ENCODE data around the gene ADORA2B. TPM values are rescaled to one million over a fixed set of nuclear protein-coding genes. Genes with fewer than 3 reads are reported as not detected.

The ADORA2B gene
- total RNA-seq, 1 experiment from 2014 or later = 21.7 TPM

GRCh38 chr17:15970500-15970899 lies 25.6 kb downstream of the ADORA2B start:
- H3K27ac Mint-ChIP-seq (ENCODE audit: low read depth, unreplicated experiment) = no peak overlapping the region
- H3K9me3 Mint-ChIP-seq (ENCODE audit: unreplicated experiment) = no peaks in the 10 kb centered on the region
- H3K4me3 Mint-ChIP-seq (ENCODE audit: unreplicated experiment) = no peak overlapping the region
- intact Hi-C loops (cut with micrococcal nuclease) = no loop called here
- no TSS peak for BruUV-seq (replicated peaks)
- H3K27me3 Mint-ChIP-seq (ENCODE audit: insufficient read depth, unreplicated experiment) = no peaks in the 10 kb centered on the region
- POLR2A ChIA-PET = interaction anchor here (0.7 to 0.9 kb wide), 2 partner anchors 23 to 44 kb away, joined by 3 to 4 read pairs; no protein-coding TSS in a partner anchor
- no peak for DNase-seq (ENCODE audit: unreplicated experiment)
- peaks cover 32% of the 10 kb centered on the region for H3K4me1 Mint-ChIP-seq (ENCODE audit: insufficient read depth, unreplicated experiment)
- peaks cover 25% of the 10 kb centered on the region for H3K36me3 Mint-ChIP-seq (ENCODE audit: insufficient read depth, unreplicated experiment)
- no peak for TF ChIP-seq CTCF (IDR thresholded peaks at IDR 0.05; ENCODE audit: unreplicated experiment)
- CTCF ChIA-PET = no interaction called here

- CTCF ChIA-PET = interaction anchor here (1.0 to 1.1 kb wide), 2 partner anchors 27 to 42 kb away, joined by 3 to 6 read pairs; partner anchors contain the start of gene ADORA2B
These were observed 26.3 kb downstream of the ADORA2B start for GRCh38 chr17:15971098-15971678.

DNA sequence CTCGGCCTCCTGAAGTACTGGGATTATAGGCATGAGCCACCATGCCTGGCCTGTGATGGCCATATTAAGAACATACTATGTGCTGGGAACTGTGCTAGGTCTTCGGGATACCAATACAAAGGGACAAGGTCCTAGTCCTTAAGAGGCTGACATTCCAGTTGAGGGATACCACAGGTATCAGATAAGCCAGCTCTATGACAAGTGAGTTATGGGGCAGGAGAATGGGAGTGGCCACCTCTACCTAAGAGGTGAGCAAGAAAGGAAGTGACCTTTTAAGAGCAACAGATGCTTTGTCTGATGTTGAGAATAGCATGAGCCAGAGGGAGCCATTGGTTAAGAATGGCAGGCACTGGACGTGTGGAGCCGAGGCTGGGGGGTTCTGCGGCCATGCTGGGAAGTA lies 27.0 kb downstream of the ADORA2B start:
- ChIA-PET CTCF (interaction anchor here (1.0 to 1.1 kb wide), 2 partner anchors 27 to 41 kb away, joined by 3 to 6 read pairs; partner anchors contain the start of gene ADORA2B), POLR2A (interaction anchor here (0.8 to 1.2 kb wide), 3 partner anchors 17 to 25 kb away, joined by 3 read pairs; no protein-coding TSS in a partner anchor)
- no peaks in the 10 kb centered on the region for H3K9me3 Mint-ChIP-seq (ENCODE audit: unreplicated experiment)
- intact Hi-C loops (cut with micrococcal nuclease) = no loop called here
- no peak for DNase-seq (ENCODE audit: unreplicated experiment)
- peak overlapping the region; percentile 46 for H3K27ac Mint-ChIP-seq (ENCODE audit: low read depth, unreplicated experiment)
- no peak for TF ChIP-seq CTCF (IDR thresholded peaks at IDR 0.05; ENCODE audit: unreplicated experiment)
- no TSS peak for BruUV-seq (replicated peaks)
- H3K36me3 Mint-ChIP-seq (ENCODE audit: insufficient read depth, unreplicated experiment) = peaks cover 34% of the 10 kb centered on the region
- no peak overlapping the region for H3K4me3 Mint-ChIP-seq (ENCODE audit: unreplicated experiment)
- H3K27me3 Mint-ChIP-seq (ENCODE audit: insufficient read depth, unreplicated experiment) = no peaks in the 10 kb centered on the region
- peaks cover 20% of the 10 kb centered on the region for H3K4me1 Mint-ChIP-seq (ENCODE audit: insufficient read depth, unreplicated experiment)

More at GRCh38 chr17:15971098-15971678, 26.3 kb downstream of the ADORA2B start:
- Mint-ChIP-seq H3K27me3 (ENCODE audit: insufficient read depth, unreplicated experiment) (no peaks in the 10 kb centered on the region), H3K27ac (ENCODE audit: low read depth, unreplicated experiment) (no peak overlapping the region), H3K4me3 (ENCODE audit: unreplicated experiment) (no peak overlapping the region), H3K9me3 (ENCODE audit: unreplicated experiment) (no peaks in the 10 kb centered on the region), H3K36me3 (ENCODE audit: insufficient read depth, unreplicated experiment) (peaks cover 29% of the 10 kb centered on the region), H3K4me1 (ENCODE audit: insufficient read depth, unreplicated experiment) (peaks cover 25% of the 10 kb centered on the region)
- no peak for DNase-seq (ENCODE audit: unreplicated experiment)
- POLR2A ChIA-PET = interaction anchor here (0.7 to 1.2 kb wide), 4 partner anchors 18 to 43 kb away, joined by 3 to 4 read pairs (median 3); no protein-coding TSS in a partner anchor
- intact Hi-C loops (cut with micrococcal nuclease) = no loop called here
- BruUV-seq (replicated peaks) = no TSS peak
- no peak for TF ChIP-seq CTCF (IDR thresholded peaks at IDR 0.05; ENCODE audit: unreplicated experiment)

- CTCF ChIA-PET = no interaction called here
These were observed 27.6 kb downstream of the ADORA2B start for GRCh38 chr17:15972497-15972951.

More at GRCh38 chr17:15972497-15972951, 27.6 kb downstream of the ADORA2B start:
- Mint-ChIP-seq H3K27ac (ENCODE audit: low read depth, unreplicated experiment) (peak overlapping the region; percentile 46), H3K4me3 (ENCODE audit: unreplicated experiment) (no peak overlapping the region), H3K36me3 (ENCODE audit: insufficient read depth, unreplicated experiment) (peaks cover 40% of the 10 kb centered on the region), H3K4me1 (ENCODE audit: insufficient read depth, unreplicated experiment) (peaks cover 15% of the 10 kb centered on the region), H3K9me3 (ENCODE audit: unreplicated experiment) (no peaks in the 10 kb centered on the region), H3K27me3 (ENCODE audit: insufficient read depth, unreplicated experiment) (no peaks in the 10 kb centered on the region)
- POLR2A ChIA-PET = interaction anchor here (0.7 to 0.9 kb wide), 2 partner anchors 23 to 26 kb away, joined by 3 to 5 read pairs; no protein-coding TSS in a partner anchor
- no TSS peak for BruUV-seq (replicated peaks)
- no peak for TF ChIP-seq CTCF (IDR thresholded peaks at IDR 0.05; ENCODE audit: unreplicated experiment)
- intact Hi-C loops (cut with micrococcal nuclease) = no loop called here
- DNase-seq (ENCODE audit: unreplicated experiment) = no peak

Data from MCF 10A (cell line).